DMS153 treated with DMSO at 0.1 percent for 48 hours (cell line): ENCODE data around the gene LUZP1.

Experiments
- DNase-seq: peaks from one replicate; lab custom pipeline; 2025; ENCODE audit not compliant: unreplicated experiment; lab: John Stamatoyannopoulos, UW

Gene LUZP1

GRCh38 chr1:23091545-23091944, 77.1 kb downstream of the LUZP1 start:
- no peak for DNase-seq

- no peak for DNase-seq
Measured at GRCh38 chr1:23090056-23090455, 78.6 kb downstream of the LUZP1 start.

GRCh38 chr1:23088027-23088426, 80.6 kb downstream of the LUZP1 start:
- DNase-seq, result no peak

GRCh38 chr1:23085696-23086095, 83.0 kb downstream of the LUZP1 start:
- DNase-seq, result no peak

GRCh38 chr1:23084880-23085279, 83.8 kb downstream of the LUZP1 start:
- no peak for DNase-seq

GRCh38 chr1:23083714-23084480, 84.8 kb downstream of the LUZP1 start:
- no peak for DNase-seq

GRCh38 chr1:23081376-23081775, 87.3 kb downstream of the LUZP1 start:
- no peak for DNase-seq

GRCh38 chr1:23080885-23081284, 87.8 kb downstream of the LUZP1 start:
- DNase-seq, result no peak

- no peak for DNase-seq
Measured at GRCh38 chr1:23079025-23079424, 89.6 kb downstream of the LUZP1 start.

- DNase-seq, result no peak
Measured at GRCh38 chr1:23074012-23074411, 94.6 kb downstream of the LUZP1 start.

- no peak for DNase-seq
Measured at GRCh38 chr1:23069675-23070074, 99.0 kb downstream of the LUZP1 start.

GRCh38 chr1:23069149-23069548, 99.5 kb downstream of the LUZP1 start:
- no peak for DNase-seq

GRCh38 chr1:23066075-23066474, 102.6 kb downstream of the LUZP1 start:
- no peak for DNase-seq

GRCh38 chr1:23065385-23065784, 103.3 kb downstream of the LUZP1 start:
- no peak for DNase-seq

GRCh38 chr1:23062271-23062670, 106.4 kb downstream of the LUZP1 start:
- no peak for DNase-seq

- DNase-seq, result no peak
Measured at GRCh38 chr1:23057301-23057700, 111.4 kb downstream of the LUZP1 start.

GRCh38 chr1:23051290-23051909, 117.3 kb downstream of the LUZP1 start:
- no peak for DNase-seq

GRCh38 chr1:23050201-23050600, 118.5 kb downstream of the LUZP1 start:
- DNase-seq, result no peak

GRCh38 chr1:23044035-23044434, 124.6 kb downstream of the LUZP1 start:
- no peak for DNase-seq

- DNase-seq, result no peak
Measured at GRCh38 chr1:23040509-23040908, 128.1 kb downstream of the LUZP1 start.

GRCh38 chr1:23039308-23039826, 129.3 kb downstream of the LUZP1 start:
- DNase-seq, result no peak

- DNase-seq, result no peak
Measured at GRCh38 chr1:23037081-23037740, 131.4 kb downstream of the LUZP1 start.
